PFSK-1 (cell line): ENCODE results near the gene PDGFC.

ENCODE experiments used
- FOXP2 ChIP-seq: optimal IDR thresholded peaks from 2 replicates; pipeline ENCODE3; 2011; ENCODE audit warnings: borderline replicate concordance, control low read depth, inconsistent platforms; ENCODE audit not compliant: insufficient read depth; ENCODE audit errors: extremely low read length, extremely low read depth
- POLR2AphosphoS5 ChIP-seq: IDR thresholded peaks from 2 replicates; pipeline ENCODE4 v1.6.1; 2012; ENCODE audit warnings: low read depth, mild to moderate bottlenecking, control low read depth, low read length, moderate library complexity
- SIN3A ChIP-seq: IDR thresholded peaks from 2 replicates; pipeline ENCODE4 v1.6.1; 2012; ENCODE audit warnings: mild to moderate bottlenecking, low read length, moderate library complexity, borderline replicate concordance; ENCODE audit not compliant: insufficient read depth
- TAF1 ChIP-seq: IDR thresholded peaks from 2 replicates; pipeline ENCODE4 v1.6.1; 2012; ENCODE audit warnings: low read length, control low read depth, borderline replicate concordance; ENCODE audit not compliant: insufficient read depth
- TF ChIP-seq, protein P1 (sequence below), 2 experiments: IDR thresholded peaks; 2 replicates each; pipeline versions ENCODE4 v1.6.1 to v1.8.0; 2011 to 2012; ENCODE audit warnings: low read depth in 2 of 2, low read length in 2 of 2, control low read depth in 1 of 2, inconsistent platforms in 1 of 2, mild to moderate bottlenecking in 1 of 2, moderate library complexity in 1 of 2; ENCODE audit not compliant: insufficient read depth in 1 of 2

The PDGFC gene

DNA sequence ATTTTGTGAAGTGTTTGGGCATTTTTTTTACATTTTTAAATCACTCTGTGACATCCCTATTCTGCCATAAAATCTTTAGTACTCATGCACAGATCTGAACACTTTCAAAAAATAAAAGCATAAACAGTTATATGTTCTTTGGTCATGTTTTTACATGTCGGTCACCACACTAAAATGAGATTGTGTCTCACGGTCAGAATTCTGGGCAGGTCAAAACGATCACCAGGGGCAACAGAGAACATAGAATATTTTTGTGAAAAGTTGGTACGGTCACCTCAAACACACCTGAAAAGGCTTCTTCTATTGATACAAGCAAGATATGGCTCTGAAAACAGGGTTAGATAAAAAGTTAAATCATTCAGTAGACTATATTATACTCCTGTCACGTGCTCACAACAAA lies 189.1 kb downstream of the PDGFC start:
- TF ChIP-seq SIN3A: no peak
- TF ChIP-seq, protein P1, sequence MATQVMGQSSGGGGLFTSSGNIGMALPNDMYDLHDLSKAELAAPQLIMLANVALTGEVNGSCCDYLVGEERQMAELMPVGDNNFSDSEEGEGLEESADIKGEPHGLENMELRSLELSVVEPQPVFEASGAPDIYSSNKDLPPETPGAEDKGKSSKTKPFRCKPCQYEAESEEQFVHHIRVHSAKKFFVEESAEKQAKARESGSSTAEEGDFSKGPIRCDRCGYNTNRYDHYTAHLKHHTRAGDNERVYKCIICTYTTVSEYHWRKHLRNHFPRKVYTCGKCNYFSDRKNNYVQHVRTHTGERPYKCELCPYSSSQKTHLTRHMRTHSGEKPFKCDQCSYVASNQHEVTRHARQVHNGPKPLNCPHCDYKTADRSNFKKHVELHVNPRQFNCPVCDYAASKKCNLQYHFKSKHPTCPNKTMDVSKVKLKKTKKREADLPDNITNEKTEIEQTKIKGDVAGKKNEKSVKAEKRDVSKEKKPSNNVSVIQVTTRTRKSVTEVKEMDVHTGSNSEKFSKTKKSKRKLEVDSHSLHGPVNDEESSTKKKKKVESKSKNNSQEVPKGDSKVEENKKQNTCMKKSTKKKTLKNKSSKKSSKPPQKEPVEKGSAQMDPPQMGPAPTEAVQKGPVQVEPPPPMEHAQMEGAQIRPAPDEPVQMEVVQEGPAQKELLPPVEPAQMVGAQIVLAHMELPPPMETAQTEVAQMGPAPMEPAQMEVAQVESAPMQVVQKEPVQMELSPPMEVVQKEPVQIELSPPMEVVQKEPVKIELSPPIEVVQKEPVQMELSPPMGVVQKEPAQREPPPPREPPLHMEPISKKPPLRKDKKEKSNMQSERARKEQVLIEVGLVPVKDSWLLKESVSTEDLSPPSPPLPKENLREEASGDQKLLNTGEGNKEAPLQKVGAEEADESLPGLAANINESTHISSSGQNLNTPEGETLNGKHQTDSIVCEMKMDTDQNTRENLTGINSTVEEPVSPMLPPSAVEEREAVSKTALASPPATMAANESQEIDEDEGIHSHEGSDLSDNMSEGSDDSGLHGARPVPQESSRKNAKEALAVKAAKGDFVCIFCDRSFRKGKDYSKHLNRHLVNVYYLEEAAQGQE (IDR thresholded peaks at IDR 0.05; ENCODE audit: insufficient read depth in 1 of 2, low read depth in 2 of 2, low read length in 2 of 2): no peak
- no peak for TF ChIP-seq POLR2AphosphoS5
- no peak for TF ChIP-seq FOXP2
- no peak for TF ChIP-seq TAF1

- TF ChIP-seq SIN3A: no peak
- no peak for TF ChIP-seq TAF1
- TF ChIP-seq, protein P1 (IDR thresholded peaks at IDR 0.05; ENCODE audit: insufficient read depth in 1 of 2, low read depth in 2 of 2, low read length in 2 of 2): no peak
- no peak for TF ChIP-seq POLR2AphosphoS5
- no peak for TF ChIP-seq FOXP2
Measured at GRCh38 chr4:156781852-156782251, 189.7 kb downstream of the PDGFC start.

- TF ChIP-seq TAF1 (no peak), POLR2AphosphoS5 (no peak), SIN3A (no peak), FOXP2 (no peak)
- TF ChIP-seq, protein P1 (IDR thresholded peaks at IDR 0.05; ENCODE audit: insufficient read depth in 1 of 2, low read depth in 2 of 2, low read length in 2 of 2): no peak
Measured at GRCh38 chr4:156779774-156780173, 191.8 kb downstream of the PDGFC start.

DNA sequence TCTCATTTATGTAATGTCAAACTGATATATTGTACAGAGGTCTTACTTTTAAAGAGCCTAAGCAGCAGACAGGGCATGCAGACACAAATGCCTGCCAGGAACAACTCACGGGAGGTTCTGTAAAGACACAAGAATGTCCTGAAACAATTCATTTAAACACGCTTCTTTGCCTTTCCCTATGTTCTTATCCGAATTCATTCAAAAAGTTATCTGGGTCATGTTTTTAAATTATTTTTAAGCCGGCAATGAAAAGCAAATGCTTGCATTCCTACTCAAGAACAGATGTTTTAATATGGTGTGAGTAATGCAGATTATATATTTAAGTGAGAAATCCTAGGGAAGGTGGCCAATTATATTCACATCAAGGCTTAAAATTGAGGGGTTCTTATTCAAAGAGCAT lies 192.6 kb downstream of the PDGFC start:
- no peak for TF ChIP-seq FOXP2
- no peak for TF ChIP-seq POLR2AphosphoS5
- no peak for TF ChIP-seq TAF1
- TF ChIP-seq SIN3A: no peak
- TF ChIP-seq, protein P1 (IDR thresholded peaks at IDR 0.05; ENCODE audit: insufficient read depth in 1 of 2, low read depth in 2 of 2, low read length in 2 of 2): no peak

GRCh38 chr4:156778606-156779005 lies 193.0 kb downstream of the PDGFC start:
- TF ChIP-seq TAF1: no peak
- TF ChIP-seq FOXP2: no peak
- no peak for TF ChIP-seq POLR2AphosphoS5
- no peak for TF ChIP-seq SIN3A
- TF ChIP-seq, protein P1 (IDR thresholded peaks at IDR 0.05; ENCODE audit: insufficient read depth in 1 of 2, low read depth in 2 of 2, low read length in 2 of 2): no peak
